Choroid plexus epithelial cell (primary cell): ENCODE measurements around the gene FAM107A.

Experiments
- DNase-seq: peaks from one replicate; pipeline ENCODE4 v3.0.0-alpha.2; 2010; ENCODE audit warnings: low read depth
- H3K4me3 ChIP-seq: 2 replicates; pipeline ENCODE4 v1.5.1; 2011; ENCODE audit warnings: low read depth, mild to moderate bottlenecking, control low read depth, low read length, moderate library complexity
- TF ChIP-seq, protein P1 (sequence below): conservative IDR thresholded peaks from 2 replicates; pipeline ENCODE4 v1.5.1; 2011; ENCODE audit warnings: low read depth, mild to moderate bottlenecking, control low read depth, inconsistent platforms, low read length, moderate library complexity

Gene FAM107A

GRCh38 chr3:58608648-58609047 lies 31.5 kb upstream of the FAM107A start:
- TF ChIP-seq, protein P1, sequence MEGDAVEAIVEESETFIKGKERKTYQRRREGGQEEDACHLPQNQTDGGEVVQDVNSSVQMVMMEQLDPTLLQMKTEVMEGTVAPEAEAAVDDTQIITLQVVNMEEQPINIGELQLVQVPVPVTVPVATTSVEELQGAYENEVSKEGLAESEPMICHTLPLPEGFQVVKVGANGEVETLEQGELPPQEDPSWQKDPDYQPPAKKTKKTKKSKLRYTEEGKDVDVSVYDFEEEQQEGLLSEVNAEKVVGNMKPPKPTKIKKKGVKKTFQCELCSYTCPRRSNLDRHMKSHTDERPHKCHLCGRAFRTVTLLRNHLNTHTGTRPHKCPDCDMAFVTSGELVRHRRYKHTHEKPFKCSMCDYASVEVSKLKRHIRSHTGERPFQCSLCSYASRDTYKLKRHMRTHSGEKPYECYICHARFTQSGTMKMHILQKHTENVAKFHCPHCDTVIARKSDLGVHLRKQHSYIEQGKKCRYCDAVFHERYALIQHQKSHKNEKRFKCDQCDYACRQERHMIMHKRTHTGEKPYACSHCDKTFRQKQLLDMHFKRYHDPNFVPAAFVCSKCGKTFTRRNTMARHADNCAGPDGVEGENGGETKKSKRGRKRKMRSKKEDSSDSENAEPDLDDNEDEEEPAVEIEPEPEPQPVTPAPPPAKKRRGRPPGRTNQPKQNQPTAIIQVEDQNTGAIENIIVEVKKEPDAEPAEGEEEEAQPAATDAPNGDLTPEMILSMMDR, result no peak
- DNase-seq, result no peak
- no peak overlapping the region for H3K4me3 ChIP-seq

GRCh38 chr3:58607816-58608215 lies 30.6 kb upstream of the FAM107A start:
- TF ChIP-seq, protein P1, result no peak
- DNase-seq, result no peak
- no peak overlapping the region for H3K4me3 ChIP-seq

GRCh38 chr3:58606693-58607092 lies 29.5 kb upstream of the FAM107A start:
- TF ChIP-seq, protein P1, result no peak
- no peak overlapping the region for H3K4me3 ChIP-seq
- DNase-seq, result no peak

GRCh38 chr3:58604031-58604430 lies 26.8 kb upstream of the FAM107A start:
- H3K4me3 ChIP-seq, result no peak overlapping the region
- DNase-seq, result no peak
- TF ChIP-seq, protein P1, result no peak

DNA sequence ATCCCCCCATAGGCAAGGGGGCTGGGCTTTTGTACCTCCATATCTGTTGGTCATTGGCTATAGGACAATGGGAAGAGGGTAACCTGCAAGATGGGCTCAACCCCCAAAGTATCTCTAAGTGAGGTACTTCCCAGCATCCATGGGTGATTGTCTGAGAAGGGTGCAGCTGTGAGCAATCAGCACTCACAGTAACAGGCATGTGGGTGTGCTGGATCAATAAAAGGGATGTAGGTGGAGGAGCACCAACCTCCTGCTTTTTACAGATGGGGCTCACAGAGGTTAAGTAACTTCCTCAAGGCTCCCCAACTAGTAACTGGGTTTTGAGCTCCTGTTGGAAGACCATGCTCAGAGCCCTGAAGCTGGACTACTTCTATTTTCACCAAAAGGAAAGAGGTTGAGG lies 26.4 kb upstream of the FAM107A start:
- TF ChIP-seq, protein P1, result no peak
- no peak overlapping the region for H3K4me3 ChIP-seq
- no peak for DNase-seq

GRCh38 chr3:58597770-58598310 lies 20.6 kb upstream of the FAM107A start:
- TF ChIP-seq, protein P1, result no peak
- no peak overlapping the region for H3K4me3 ChIP-seq
- DNase-seq, result no peak

- no peak overlapping the region for H3K4me3 ChIP-seq
- TF ChIP-seq, protein P1, result no peak
- no peak for DNase-seq
Observed at GRCh38 chr3:58596834-58597518, 19.8 kb upstream of the FAM107A start.
